GM23248 (cell line): ENCODE results near the gene ARHGAP25. TPM values are rescaled to one million over a fixed set of nuclear protein-coding genes. Genes with fewer than 3 reads are reported as not detected.

Experiments used
- DNase-seq: peaks from one replicate; pipeline ENCODE4 v3.0.0-alpha.2; 2015
- H2AFZ ChIP-seq: fragments of 200-600 bp; sonication (generic); 2 replicates; pipeline ENCODE4 v1.6.1; 2016; ENCODE audit warnings: antibody characterized with exemption
- H3F3A ChIP-seq: fragments of 200-600 bp; sonication (generic); 2 replicates; pipeline ENCODE4 v1.6.1; 2016; ENCODE audit warnings: mild to moderate bottlenecking, antibody characterized with exemption, mixed run types; ENCODE audit not compliant: insufficient read depth
- H3K27ac ChIP-seq: fragments of 200-600 bp; sonication (generic); 2 replicates; pipeline ENCODE4 v1.5.1; 2016; ENCODE audit warnings: mild to moderate bottlenecking
- H3K27me3 ChIP-seq: fragments of 200-600 bp; sonication (generic); replicated peaks from 2 replicates; pipeline ENCODE4 v1.6.1; 2016; ENCODE audit warnings: mild to moderate bottlenecking; ENCODE audit not compliant: insufficient read depth
- H3K36me3 ChIP-seq: fragments of 200-600 bp; sonication (generic); 2 replicates; pipeline ENCODE4 v1.6.1; 2016; ENCODE audit warnings: low read depth, mild to moderate bottlenecking
- H3K4me1 ChIP-seq: fragments of 200-600 bp; sonication (generic); 2 replicates; pipeline ENCODE4 v1.6.1; 2016; ENCODE audit warnings: mild to moderate bottlenecking; ENCODE audit not compliant: insufficient read depth
- H3K4me2 ChIP-seq: fragments of 200-600 bp; sonication (generic); one replicate; pipeline ENCODE4 v1.6.1; 2016; ENCODE audit warnings: mild to moderate bottlenecking; ENCODE audit not compliant: unreplicated experiment
- H3K4me3 ChIP-seq: fragments of 200-600 bp; sonication (generic); 2 replicates; pipeline ENCODE4 v1.5.1; 2016; ENCODE audit warnings: mild to moderate bottlenecking
- H3K79me2 ChIP-seq: fragments of 200-600 bp; sonication (generic); 2 replicates; pipeline ENCODE4 v1.6.1; 2016; ENCODE audit warnings: mild to moderate bottlenecking; ENCODE audit not compliant: insufficient read depth
- H3K9ac ChIP-seq: fragments of 200-600 bp; sonication (generic); 2 replicates; pipeline ENCODE4 v1.6.1; 2016; ENCODE audit warnings: mild to moderate bottlenecking
- H3K9me2 ChIP-seq: fragments of 200-600 bp; sonication (generic); 2 replicates; pipeline ENCODE4 v1.6.1; 2016; ENCODE audit warnings: mixed run types, mild to moderate bottlenecking, moderate library complexity; ENCODE audit not compliant: insufficient read depth
- H3K9me3 ChIP-seq: fragments of 200-600 bp; sonication (generic); one replicate; pipeline ENCODE4 v1.6.1; 2017; ENCODE audit warnings: low read depth
- H4K20me1 ChIP-seq: fragments of 200-600 bp; sonication (generic); 2 replicates; pipeline ENCODE4 v1.6.0; 2016; ENCODE audit not compliant: insufficient read depth
- EZH2 ChIP-seq: fragments of 200-600 bp; sonication (generic); IDR thresholded peaks from 2 replicates; pipeline ENCODE4 v1.6.1; 2018; ENCODE audit warnings: antibody characterized with exemption, mild to moderate bottlenecking; ENCODE audit not compliant: insufficient read depth, poor library complexity, severe bottlenecking
- EZH2phosphoT487 ChIP-seq: fragments of 200-600 bp; sonication (generic); IDR thresholded peaks from 2 replicates; pipeline ENCODE4 v1.6.1; 2018; ENCODE audit warnings: antibody characterized with exemption, moderate library complexity, mild to moderate bottlenecking, low read depth; ENCODE audit not compliant: insufficient read depth
- WGBS, 2 experiments: methylation state at CpG; one replicate each; pipeline ENCODE4 v1.1.6; 2015 to 2017; ENCODE audit warnings: low lambda C conversion rate in 2 of 2, low coverage in 1 of 2; ENCODE audit errors: missing lambda C conversion rate in 2 of 2; 5-methylcytosine and 5-hydroxymethylcytosine counted together
- in situ Hi-C: fragments of 300-500 bp; cut with MboI; formaldehyde crosslinking; loops from 2 replicates; pipeline ENCODE4 v1.15.0; 2020
- polyA plus RNA-seq: library from polyadenylated mRNA; unstranded; fragments of >200 nt; fragmentation: Nextera tagmentation; extraction: Ambion mirVana; gene quantifications from 2 replicates; pipeline ENCODE4 v1.2.1, GENCODE V29; 2016
- total RNA-seq: library from RNA; depleted of rRNA; stranded (reverse); fragments of >200 nt; shearing (Covaris generic); gene quantifications from 2 replicates; pipeline ENCODE4 v1.2.3, GENCODE V29; 2014

ARHGAP25 gene
- total and polyA plus RNA-seq, 2 experiments from 2014 or later: not detected

GRCh38 chr2:68767031-68767961 is 32.7 kb downstream of the ARHGAP25 start:
- peaks cover 5% of the 10 kb centered on the region; the same call in 1 of the 2 replicates for H3K27me3 ChIP-seq
- H3K9me3 ChIP-seq: no peaks in the 10 kb centered on the region
- TF ChIP-seq EZH2 (no peak), EZH2phosphoT487 (no peak)
- no peak overlapping the region for H3K27ac ChIP-seq
- H2AFZ ChIP-seq: no peak overlapping the region
- H3K36me3 ChIP-seq: no peaks in the 10 kb centered on the region
- WGBS, 2 experiments: 77 to 78% methylated on average over 19 of the region's 19 CpGs
- no peak overlapping the region for H3K9ac ChIP-seq
- no peak overlapping the region for H3K4me3 ChIP-seq
- H3K4me1 ChIP-seq: no peaks in the 10 kb centered on the region
- H4K20me1 ChIP-seq: no peaks in the 10 kb centered on the region
- H3K4me2 ChIP-seq: no peak overlapping the region
- H3K9me2 ChIP-seq: no peaks in the 10 kb centered on the region
- DNase-seq: no peak
- in situ Hi-C loops: no loop called here
- H3K79me2 ChIP-seq: no peaks in the 10 kb centered on the region
- no peaks in the 10 kb centered on the region for H3F3A ChIP-seq

- 73 to 74% methylated on average over 4 of the region's 4 CpGs for WGBS, 2 experiments
- no peaks in the 10 kb centered on the region for H3F3A ChIP-seq
Measured at GRCh38 chr2:68767996-68768395, 33.4 kb downstream of the ARHGAP25 start.

GRCh38 chr2:68768461-68768860 is 33.9 kb downstream of the ARHGAP25 start:
- no peaks in the 10 kb centered on the region for H3K4me1 ChIP-seq
- no peaks in the 10 kb centered on the region for H4K20me1 ChIP-seq
- no peak for TF ChIP-seq EZH2
- no peak for TF ChIP-seq EZH2phosphoT487
- H3F3A ChIP-seq: no peaks in the 10 kb centered on the region
- DNase-seq: no peak
- in situ Hi-C loops: no loop called here
- H3K27ac ChIP-seq: no peak overlapping the region
- no peak overlapping the region for H3K9ac ChIP-seq
- no peaks in the 10 kb centered on the region for H3K9me2 ChIP-seq
- no peaks in the 10 kb centered on the region for H3K36me3 ChIP-seq
- peaks cover 5% of the 10 kb centered on the region; the same call in 1 of the 2 replicates for H3K27me3 ChIP-seq
- 61 to 70% methylated on average over 3 of the region's 3 CpGs for WGBS, 2 experiments
- no peaks in the 10 kb centered on the region for H3K79me2 ChIP-seq
- H2AFZ ChIP-seq: no peak overlapping the region
- H3K9me3 ChIP-seq: no peaks in the 10 kb centered on the region
- no peak overlapping the region for H3K4me3 ChIP-seq
- H3K4me2 ChIP-seq: no peak overlapping the region

More at GRCh38 chr2:68767996-68768395, 33.4 kb downstream of the ARHGAP25 start:
- Histone ChIP-seq H3K79me2 (no peaks in the 10 kb centered on the region), H4K20me1 (no peaks in the 10 kb centered on the region), H3K4me1 (no peaks in the 10 kb centered on the region), H2AFZ (no peak overlapping the region), H3K9me2 (no peaks in the 10 kb centered on the region), H3K4me2 (no peak overlapping the region), H3K4me3 (no peak overlapping the region), H3K9me3 (no peaks in the 10 kb centered on the region), H3K9ac (no peak overlapping the region), H3K27me3 (peaks cover 5% of the 10 kb centered on the region; the same call in 1 of the 2 replicates), H3K36me3 (no peaks in the 10 kb centered on the region), H3K27ac (no peak overlapping the region)
- DNase-seq: no peak
- TF ChIP-seq EZH2phosphoT487: no peak
- no peak for TF ChIP-seq EZH2
- in situ Hi-C loops: no loop called here

GRCh38 chr2:68768951-68769350 is 34.3 kb downstream of the ARHGAP25 start:
- Histone ChIP-seq H3K9me2 (no peaks in the 10 kb centered on the region), H3K4me1 (no peaks in the 10 kb centered on the region), H3K4me3 (no peak overlapping the region), H3K9me3 (no peaks in the 10 kb centered on the region), H3F3A (no peaks in the 10 kb centered on the region), H3K4me2 (no peak overlapping the region), H3K79me2 (no peaks in the 10 kb centered on the region), H3K27ac (no peak overlapping the region), H3K36me3 (no peaks in the 10 kb centered on the region), H3K9ac (no peak overlapping the region), H2AFZ (no peak overlapping the region), H4K20me1 (no peaks in the 10 kb centered on the region), H3K27me3 (peaks cover 5% of the 10 kb centered on the region; the same call in 1 of the 2 replicates)
- no peak for DNase-seq
- no peak for TF ChIP-seq EZH2phosphoT487
- no peak for TF ChIP-seq EZH2
- in situ Hi-C loops: no loop called here
